ACHN (cell line): ENCODE results near the gene CELF2.
"Not testable (repeated sequence)": the region's sequence is repeated elsewhere in the genome, so short reads cannot be mapped to it uniquely, and the experiment has no call there.

Experiments
- DNase-seq: peaks from one replicate; pipeline ENCODE4 v3.0.0-alpha.2; 2015
- in situ Hi-C: cut with HindIII; loops from 2 replicates; pipeline ENCODE4 v1.10.0; 2017; ENCODE audit warnings: low sequenced_read_pairs, low pct_ligation_motif_present, low pct_unique_long_range_greater_than_20kb

CELF2 gene

DNA sequence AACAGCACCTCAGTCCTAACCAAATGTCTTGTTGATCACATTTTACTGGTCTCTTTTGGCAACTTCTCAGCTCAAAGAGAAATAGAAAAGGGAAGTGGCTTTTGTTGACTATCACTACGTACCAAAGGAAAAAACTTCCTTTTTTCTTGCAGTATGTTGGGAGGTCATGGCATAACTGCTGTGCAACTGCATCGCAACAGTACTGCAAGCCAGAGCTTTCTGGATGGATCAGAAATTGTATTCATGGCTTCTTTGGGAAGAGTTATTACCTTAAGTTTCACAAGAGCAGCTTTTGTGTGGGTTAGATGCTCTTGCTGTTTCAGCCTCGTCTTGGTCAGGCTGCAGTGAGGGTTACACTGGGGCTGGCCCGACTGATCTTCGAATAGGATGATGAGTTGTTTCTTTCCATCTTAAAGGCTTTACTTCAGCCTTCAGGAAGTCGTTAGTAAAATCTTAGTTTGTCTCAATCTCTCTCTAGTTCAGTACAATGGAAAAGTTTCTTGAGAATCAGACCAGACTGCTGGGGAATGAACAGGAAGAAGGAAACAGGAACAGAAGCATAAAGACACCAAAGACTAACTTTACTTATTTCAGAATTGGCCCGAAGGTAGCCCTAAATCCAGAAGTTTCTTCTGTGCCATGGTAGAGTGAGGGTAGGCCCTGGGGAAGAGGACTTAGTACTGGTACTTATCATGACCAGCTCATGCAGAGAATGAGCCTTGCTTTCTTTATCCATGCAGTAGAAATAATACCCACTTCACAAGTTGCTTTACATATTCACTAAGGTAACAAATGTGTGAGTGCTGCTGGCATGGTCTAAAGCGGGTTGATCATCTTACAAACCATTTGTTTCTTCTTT, 153.6 kb downstream of the CELF2 start:
- no peak for DNase-seq
- in situ Hi-C loops, result no loop called here

DNA sequence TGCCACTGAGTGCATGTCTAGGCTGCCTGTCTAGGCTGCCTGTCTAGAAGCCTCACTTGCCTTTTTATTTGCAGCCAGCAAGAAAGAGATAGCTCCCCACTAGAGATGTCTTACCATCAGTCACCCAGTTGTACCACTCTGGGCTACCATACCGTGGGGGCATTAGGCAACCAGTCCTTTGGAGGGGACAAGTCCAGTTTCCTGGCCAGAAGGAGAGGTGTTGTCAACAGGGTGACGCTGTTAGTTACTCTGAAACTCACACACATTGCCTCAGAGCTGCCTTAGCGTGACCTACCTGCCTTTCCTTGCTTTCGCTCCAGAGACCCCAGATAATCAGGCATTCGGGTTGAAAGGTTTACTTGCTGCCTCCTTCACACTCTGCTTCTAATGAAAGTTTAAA, 155.4 kb downstream of the CELF2 start:
- no peak for DNase-seq
- in situ Hi-C loops, result no loop called here

DNA sequence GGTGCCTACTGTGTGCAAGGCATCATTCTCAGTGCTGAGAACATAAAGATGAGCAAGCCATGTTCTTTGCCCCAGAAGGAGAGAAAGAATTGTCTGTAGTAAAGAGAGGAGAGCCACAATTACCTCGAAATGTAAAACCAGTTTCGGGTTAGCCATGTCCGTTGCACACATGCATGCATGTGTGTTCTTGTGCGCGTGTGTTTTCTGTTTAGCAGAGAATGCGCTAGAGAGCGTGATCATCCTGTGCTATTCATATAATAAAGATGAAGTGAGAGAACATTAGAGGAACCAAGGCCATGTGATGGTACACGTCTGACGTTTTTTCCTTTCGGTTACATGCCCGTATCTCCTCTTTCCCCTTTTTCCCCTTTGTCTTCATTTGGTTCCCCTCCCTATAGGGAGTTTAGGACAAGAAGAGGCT, 158.2 kb downstream of the CELF2 start:
- in situ Hi-C loops, result no loop called here
- no peak for DNase-seq

DNA sequence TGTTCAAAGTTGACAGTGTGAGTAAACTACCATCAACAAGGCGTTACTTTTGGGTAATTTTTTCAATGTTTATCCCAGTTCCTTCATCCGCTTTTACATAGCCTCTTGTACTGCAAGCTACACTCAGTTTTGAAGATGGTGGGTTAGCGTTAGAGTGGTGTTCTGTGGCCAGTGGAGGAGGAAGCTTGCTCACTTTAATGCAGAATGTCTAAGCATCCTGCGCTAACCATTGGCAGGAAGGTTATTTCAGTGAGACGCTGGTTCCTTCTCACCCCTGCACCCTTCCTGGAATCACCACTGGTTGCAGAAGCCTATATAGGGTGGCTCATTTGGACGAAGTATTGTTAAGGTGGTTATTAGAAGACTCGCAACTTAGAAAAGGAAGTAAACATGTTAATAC, 159.1 kb downstream of the CELF2 start:
- in situ Hi-C loops, result no loop called here
- DNase-seq, result no peak

DNA sequence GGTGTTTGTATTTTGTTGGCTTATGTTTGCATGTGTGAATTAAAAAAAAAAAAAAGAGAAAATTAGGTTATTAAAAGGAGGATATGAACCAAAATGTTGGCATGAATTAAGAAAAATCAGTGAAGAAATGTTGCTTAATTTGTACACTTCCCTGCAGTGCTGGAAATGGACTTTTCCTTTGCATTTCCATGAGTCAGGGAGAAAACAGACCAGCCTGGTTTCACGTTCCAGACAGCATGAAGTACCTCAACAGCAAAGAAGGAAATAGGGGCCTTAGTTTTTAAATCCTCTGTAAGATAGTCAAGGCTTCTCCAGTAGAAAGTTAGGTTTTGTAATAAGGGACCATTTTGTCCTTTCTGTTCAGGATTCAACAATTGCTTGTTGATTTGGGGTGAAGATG, 159.7 kb downstream of the CELF2 start:
- in situ Hi-C loops, result no loop called here
- no peak for DNase-seq

DNA sequence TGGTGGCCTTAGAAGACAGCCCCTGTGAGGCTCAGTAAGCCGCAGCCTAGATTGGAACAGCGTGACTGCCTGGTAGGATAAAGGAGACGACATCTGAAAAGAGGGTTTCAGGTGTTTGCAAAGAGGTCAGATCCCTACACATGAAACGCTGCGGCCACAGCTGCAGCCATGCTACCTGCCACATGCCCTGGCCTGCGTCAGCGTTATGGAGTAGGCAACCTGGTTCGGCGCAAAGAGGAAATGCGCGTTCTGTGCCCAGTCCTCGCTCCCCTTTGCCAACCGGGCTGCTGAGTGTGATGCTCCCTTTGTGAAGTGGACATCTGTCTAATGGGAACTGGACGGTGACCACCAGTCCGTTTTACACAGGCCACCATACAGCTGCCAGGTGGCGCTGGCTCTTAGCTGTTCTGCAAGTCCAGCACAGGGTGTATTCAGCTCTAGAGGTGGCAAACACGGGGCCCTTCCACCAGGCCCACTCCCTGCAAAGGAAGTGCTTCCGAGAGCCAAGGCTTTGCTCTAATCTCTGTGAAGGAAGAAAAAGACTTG, 160.3 kb downstream of the CELF2 start:
- in situ Hi-C loops, result no loop called here
- DNase-seq, result no peak

DNA sequence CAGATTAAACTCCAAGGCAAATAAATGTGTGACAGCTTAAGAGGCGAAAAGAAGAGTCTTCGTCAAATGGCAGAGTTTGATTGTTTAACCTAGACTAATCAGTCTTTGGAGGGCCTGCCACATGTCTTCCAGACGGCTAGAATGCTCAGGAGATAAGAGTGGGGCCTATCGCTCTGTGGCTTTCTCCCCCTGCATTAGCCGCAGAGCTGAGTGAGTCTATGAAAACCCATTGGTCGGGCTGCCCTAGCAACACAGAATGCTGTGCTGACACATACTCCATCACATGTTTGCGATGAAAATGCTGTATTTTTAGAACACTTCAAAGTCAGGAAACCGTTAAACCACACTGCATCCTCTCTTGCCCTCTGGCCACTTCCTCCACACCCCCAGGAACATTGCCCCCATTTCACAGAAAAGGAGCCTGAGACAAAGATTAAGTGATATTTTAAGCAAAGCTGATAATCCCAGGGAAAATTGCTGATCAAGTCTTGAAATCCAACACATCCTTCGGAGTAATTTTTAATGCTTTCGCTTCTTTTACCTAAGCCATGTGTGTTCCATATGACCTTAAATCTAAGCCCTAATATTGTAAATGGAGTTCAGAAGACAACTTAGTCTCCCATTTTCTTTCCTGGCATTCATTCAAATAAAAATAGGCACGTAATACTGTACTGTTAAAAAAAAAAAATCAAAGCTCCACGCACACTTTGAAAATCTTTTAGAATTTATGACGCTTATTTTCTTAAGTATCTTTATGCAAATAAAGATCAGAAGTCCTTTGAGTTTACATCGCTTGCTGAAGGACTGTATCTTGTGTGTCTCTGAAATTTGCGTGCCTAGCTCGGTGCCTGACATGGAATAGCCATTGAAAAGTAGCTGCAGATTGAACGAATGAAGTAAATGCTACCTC, 161.2 kb downstream of the CELF2 start:
- no peak for DNase-seq
- in situ Hi-C loops, result no loop called here

DNA sequence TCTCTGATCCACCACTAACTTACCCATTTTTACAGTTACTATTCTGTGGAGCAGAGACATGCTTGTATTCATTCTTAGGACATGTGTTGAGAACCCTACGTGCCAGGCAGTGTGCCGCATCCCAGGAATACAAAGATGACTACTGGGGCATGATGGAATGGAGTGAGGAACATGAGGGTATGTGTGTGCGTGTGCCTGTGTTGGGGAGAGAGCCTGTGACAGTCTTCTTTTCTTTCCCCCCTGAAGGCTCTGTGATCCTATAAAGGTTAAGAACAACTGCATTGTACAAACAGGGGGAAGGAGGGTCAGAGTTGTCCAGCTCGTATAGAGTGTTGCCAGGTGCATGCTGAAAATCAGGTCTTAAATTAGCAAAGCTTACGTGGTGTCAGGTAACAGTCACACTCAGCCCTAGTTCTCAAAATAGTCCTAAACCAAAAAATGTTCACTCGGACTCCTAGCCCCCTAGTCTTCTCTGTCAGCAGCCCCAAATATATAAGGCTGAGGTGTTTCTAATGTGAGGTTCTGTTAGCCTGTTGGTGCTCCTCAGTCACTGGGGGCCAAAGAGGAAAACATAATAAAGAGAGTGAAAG, 161.9 kb downstream of the CELF2 start:
- in situ Hi-C loops, result no loop called here
- DNase-seq, result no peak

DNA sequence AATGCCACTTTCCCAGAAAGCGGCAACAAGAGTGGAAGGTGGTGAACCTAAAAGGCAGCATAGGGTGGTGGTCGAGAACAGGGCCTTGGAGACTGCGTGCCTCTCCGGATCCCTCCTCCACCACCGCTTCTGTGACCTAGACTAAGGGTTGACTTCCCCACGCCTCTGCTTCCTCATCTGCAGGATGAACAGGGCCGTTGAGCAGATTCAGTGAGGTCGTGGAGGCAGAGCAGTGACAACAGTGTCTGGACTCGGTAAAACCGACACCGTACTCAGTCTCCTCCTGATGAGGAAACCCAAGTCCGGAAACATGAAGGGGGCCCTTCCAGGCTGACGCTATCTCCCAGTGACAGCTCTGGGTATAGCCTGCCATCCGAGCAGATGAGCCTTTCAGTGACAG, 162.6 kb downstream of the CELF2 start:
- in situ Hi-C loops, result no loop called here
- no peak for DNase-seq

DNA sequence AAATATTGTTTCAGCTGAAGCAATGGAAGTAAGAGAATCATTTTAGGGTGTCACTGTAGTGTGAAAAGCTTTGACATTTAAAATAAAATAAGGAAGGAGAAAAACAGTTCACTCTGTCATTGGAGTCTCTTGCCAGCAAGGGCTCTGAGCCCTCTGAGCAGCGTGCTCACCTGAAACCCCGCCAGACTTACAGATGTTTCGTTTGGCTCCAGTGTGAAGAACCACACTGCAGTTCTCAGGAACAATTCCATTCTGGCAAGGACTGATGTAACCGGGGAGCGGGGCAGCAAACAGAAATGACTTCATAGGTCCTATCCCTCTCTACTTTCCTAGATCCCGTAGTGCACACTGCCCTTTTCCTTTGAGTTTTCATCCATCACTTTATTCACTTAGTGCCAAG, 164.3 kb downstream of the CELF2 start:
- DNase-seq, result no peak
- in situ Hi-C loops, result no loop called here

DNA sequence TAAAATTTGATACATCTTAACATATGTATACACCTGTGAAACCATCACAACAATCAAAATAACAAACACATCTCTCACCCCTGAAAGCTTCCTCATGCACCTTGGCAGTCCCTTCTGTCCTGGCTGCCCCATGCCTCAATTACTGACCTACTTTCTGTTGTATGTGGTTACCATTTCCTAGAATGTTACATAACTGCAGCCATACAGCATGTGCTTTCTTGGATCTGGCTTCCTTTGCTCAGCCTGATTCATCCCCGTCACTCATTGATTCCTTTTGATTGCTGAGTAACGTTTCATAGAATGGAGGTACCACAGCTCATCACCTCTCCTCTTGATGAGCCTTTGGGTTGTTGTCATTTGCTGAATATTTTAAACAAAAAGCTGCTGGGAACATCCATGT, 165.3 kb downstream of the CELF2 start:
- in situ Hi-C loops, result no loop called here
- DNase-seq, result no peak

DNA sequence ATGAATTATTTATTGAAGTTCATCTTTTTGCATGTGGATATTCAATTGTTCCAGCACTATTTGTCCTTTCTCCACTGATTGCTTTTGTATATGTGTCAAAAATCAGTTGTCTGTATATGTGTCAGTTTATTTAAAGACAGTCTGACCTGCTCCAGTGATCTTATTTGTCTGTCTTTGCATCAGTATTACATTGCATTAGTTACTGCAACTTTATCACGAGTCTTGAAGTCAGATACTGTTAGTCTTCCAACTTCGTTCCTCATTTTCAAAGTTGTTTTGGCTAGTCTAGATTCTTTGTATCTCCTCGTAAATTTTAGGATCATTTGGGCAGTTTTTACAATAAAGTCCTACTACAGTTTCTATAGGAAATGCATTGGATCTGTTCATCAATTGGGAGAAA, 166.4 kb downstream of the CELF2 start:
- in situ Hi-C loops, result no loop called here

DNA sequence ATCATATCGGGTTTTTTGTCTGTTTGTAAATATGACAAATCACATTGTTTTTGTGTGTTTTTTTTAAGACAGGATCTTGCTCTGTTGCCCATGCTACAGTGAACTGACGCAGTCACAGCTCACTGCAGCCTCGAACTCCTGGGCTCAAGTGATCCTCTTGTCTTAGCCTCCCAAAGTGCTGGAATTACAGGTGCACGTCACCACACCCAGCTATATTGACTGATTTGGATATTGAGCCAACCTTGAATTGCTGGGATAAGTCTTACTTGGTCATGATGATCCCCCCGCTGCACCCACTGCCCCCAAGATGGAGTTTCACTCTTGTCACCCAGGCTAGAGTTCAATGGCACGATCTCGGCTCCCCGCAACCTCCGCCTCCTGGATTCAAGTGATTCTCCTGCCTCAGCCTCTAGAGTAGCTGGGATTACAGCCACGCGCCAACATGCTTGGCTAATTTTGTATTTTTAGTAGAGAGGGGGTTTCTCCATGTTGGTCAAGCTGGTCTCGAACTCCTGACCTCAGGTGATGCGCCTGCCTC, 167.5 kb downstream of the CELF2 start:
- in situ Hi-C loops, DNase-seq: not testable (repeated sequence)

More for the DNA sequence above, 166.4 kb downstream of the CELF2 start:
- DNase-seq, result no peak

DNA sequence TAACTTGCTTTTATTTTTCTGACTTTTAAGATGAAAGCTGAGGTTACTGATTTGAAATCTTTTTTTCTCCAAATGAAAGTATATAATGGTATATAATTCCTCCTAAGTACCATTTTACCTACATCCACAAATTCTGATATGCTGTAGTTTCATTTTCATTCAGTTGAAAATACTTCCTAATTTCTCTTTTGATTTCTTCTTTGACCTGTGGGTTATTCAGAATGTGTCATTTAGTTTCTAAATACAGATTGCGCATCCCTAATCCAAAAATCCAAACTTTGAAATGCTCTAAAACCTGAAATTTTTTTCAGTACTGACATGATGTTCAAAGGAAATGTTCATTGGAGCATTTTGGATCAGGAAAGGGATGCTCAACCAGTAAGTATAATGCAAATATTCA, 168.7 kb downstream of the CELF2 start:
- in situ Hi-C loops, result no loop called here
- no peak for DNase-seq

DNA sequence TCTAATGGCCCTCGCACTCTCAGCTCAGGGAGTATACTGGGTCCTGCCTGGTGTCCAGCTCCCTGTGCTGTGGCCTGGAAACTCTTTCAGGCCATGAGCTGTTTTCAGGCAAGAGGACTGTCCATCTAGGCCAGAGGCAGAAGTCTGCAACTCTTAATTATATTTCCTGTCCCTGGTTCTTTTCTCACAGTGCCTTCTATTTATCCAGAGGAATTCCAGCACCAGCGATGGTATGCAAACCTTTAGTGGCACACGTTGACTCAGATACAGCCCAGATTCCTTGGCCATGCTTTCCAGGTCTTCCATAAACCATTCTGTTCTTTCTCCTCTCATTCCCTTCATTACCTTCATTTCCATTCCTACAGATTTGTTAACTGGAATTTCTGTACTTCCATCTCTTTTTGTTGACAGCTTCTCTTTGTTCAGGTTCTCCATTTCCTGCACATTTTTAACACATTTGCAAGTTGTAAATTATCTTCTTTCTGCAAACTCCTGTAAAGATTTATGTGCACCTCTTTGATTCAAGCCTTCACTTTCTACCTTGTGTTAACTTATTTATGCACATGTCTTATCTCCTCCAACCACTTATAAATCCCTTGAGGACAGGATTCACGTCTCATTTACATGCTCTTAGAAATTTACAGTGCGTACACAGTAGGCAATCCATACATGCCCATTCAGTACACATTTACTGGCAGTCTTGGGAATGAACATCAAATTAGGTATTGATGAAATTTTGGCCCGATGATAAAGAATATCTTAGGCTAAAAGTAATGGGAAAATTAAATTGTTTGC, 172.1 kb downstream of the CELF2 start:
- no peak for DNase-seq
- in situ Hi-C loops, result no loop called here

DNA sequence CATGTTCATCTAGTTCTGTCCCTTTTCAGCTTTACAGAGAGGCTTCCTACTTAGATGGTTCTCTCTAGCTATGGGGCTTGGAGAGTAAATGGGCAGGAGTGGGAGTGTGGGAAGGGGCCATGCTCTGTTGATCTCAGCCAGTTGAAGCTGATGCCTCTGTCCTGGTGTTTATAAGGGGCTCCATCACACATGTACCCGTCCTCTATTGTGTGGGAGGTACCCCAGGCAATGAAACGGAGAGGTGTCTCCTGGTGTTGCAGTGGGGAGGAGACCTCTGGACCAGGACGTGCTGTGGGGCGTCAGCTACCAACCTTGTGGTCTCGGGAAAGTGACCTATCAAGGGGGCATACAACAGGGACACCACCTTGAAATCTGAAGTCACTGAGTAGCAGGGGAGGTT, 173.5 kb downstream of the CELF2 start:
- DNase-seq, result no peak
- in situ Hi-C loops, result no loop called here

DNA sequence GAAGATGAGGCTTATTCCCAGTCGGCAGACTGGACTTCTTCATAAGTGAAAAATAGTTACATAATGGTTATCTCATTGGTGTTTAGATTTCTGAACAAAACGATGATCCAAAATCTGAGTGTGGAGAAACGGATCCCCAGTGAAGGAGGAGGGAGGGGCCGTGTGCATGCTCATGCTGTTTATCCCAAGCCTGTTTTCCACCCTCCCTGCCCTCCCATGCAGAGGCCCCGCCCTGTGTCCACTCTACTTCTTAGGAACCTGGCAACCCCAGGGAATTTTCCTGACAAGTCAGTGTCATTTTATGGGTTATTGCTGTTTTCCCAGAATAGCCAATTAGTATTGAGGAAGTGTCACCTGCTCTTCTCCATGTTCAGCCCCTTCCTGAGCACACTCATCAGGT, 174.0 kb downstream of the CELF2 start:
- DNase-seq, result no peak
- in situ Hi-C loops, result no loop called here
